Measurements from ENCODE around the gene FER.

Gene FER

DNA sequence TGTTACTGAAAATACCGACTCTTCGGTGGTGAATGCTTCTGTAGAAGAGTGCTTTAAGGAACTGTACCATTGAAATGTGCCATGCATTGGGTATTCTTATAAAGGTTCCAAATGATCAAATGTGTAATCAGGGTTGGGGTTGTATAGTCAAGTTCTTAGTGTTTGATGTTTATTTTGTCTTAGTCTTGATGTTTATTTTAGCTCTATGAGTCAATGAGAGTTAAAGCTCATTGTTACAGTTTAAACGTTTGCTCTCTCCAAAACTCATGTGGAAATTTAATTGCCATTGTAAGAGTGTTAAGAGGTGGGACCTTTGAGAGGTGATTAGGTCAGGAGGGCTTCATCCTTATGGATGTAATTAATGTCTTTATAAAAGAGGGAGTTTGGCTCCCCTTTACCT is 153.0 kb downstream of the FER start:
- Histone ChIP-seq H3K27me3 (no peaks in the 10 kb centered on the region), H3K4me3 (ENCODE audit: low read depth in 1 of 2, low read length in 1 of 2) (no peak overlapping the region), H3K9me3 (no peaks in the 10 kb centered on the region), H3K27ac (no peak overlapping the region), H3K4me1 (ENCODE audit: control insufficient read depth in 1 of 2, insufficient read depth in 1 of 2, low read depth in 1 of 2, low read length in 1 of 2) (no peaks in the 10 kb centered on the region), H3K36me3 (no peaks in the 10 kb centered on the region)
- TF ChIP-seq, protein P1, sequence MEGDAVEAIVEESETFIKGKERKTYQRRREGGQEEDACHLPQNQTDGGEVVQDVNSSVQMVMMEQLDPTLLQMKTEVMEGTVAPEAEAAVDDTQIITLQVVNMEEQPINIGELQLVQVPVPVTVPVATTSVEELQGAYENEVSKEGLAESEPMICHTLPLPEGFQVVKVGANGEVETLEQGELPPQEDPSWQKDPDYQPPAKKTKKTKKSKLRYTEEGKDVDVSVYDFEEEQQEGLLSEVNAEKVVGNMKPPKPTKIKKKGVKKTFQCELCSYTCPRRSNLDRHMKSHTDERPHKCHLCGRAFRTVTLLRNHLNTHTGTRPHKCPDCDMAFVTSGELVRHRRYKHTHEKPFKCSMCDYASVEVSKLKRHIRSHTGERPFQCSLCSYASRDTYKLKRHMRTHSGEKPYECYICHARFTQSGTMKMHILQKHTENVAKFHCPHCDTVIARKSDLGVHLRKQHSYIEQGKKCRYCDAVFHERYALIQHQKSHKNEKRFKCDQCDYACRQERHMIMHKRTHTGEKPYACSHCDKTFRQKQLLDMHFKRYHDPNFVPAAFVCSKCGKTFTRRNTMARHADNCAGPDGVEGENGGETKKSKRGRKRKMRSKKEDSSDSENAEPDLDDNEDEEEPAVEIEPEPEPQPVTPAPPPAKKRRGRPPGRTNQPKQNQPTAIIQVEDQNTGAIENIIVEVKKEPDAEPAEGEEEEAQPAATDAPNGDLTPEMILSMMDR (IDR thresholded peaks at IDR 0.05): no peak

DNA sequence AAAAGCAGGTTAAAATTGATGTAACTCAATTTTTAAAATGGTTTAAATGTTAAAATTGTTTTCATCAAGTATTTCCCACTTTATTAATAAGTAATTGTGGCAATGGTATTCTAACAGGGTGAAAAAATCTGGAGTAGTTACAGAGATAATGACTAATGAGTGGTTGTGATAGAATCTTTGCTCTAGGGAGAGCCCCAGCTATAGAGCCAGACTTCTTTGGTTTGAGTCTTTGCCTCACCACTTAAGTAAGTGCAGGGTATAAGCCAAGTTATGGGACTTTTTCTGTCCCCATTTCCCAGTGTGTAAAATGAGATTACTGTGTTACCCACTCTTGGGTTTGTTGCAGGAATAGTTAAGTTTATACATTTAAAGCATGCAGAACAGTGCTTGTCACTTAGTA is 158.1 kb downstream of the FER start:
- Histone ChIP-seq H3K36me3 (no peaks in the 10 kb centered on the region), H3K9me3 (no peaks in the 10 kb centered on the region), H3K27me3 (no peaks in the 10 kb centered on the region), H3K4me1 (ENCODE audit: control insufficient read depth in 1 of 2, insufficient read depth in 1 of 2, low read depth in 1 of 2, low read length in 1 of 2) (no peaks in the 10 kb centered on the region), H3K27ac (no peak overlapping the region), H3K4me3 (ENCODE audit: low read depth in 1 of 2, low read length in 1 of 2) (no peak overlapping the region)
- TF ChIP-seq, protein P1 (IDR thresholded peaks at IDR 0.05): no peak

DNA sequence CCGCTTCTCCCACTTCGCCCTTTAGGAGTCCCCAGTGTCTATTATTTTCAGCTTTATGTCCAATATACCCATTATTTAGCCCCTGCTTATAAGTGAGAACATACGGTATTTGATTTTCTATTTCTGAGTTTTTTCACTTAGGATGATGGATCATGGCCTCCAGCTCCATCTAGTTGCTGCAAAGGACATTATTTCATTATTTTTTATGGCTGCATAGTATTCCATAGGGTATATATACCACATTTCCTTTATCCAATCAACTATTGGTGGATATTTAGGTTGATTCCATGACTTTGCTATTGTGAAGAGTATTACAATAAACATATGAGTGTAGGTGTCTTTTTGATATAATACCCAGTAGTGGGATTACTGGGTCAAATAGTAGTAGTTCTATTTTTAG is 162.9 kb downstream of the FER start:
- Histone ChIP-seq H3K27ac (no peak overlapping the region), H3K9me3 (no peaks in the 10 kb centered on the region), H3K4me1 (ENCODE audit: control insufficient read depth in 1 of 2, insufficient read depth in 1 of 2, low read depth in 1 of 2, low read length in 1 of 2) (no peaks in the 10 kb centered on the region), H3K36me3 (no peaks in the 10 kb centered on the region), H3K27me3 (no peaks in the 10 kb centered on the region), H3K4me3 (ENCODE audit: low read depth in 1 of 2, low read length in 1 of 2) (no peak overlapping the region)
- TF ChIP-seq, protein P1 (IDR thresholded peaks at IDR 0.05): no peak

DNA sequence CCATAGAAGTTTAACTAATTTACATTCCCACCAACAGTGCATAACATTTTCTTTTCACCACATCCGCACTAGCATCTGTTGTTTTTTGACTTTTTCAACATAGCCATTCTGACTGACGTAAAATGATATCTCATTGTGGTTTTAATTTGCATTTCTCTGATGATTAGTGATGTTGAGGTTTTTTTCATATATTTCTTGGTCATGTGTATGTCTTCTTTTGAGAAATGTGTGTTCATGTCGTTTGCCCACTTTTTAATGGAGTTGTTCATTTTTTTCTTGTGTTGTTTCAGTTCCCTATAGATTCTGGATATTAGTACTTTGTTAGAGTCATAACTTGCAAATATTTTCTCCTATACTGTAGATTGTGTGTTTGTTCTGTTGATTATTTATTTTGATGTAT is 163.4 kb downstream of the FER start:
- Histone ChIP-seq H3K4me1 (ENCODE audit: control insufficient read depth in 1 of 2, insufficient read depth in 1 of 2, low read depth in 1 of 2, low read length in 1 of 2) (no peaks in the 10 kb centered on the region), H3K4me3 (ENCODE audit: low read depth in 1 of 2, low read length in 1 of 2) (no peak overlapping the region), H3K27ac (no peak overlapping the region), H3K9me3 (no peaks in the 10 kb centered on the region), H3K36me3 (no peaks in the 10 kb centered on the region), H3K27me3 (no peaks in the 10 kb centered on the region)
- TF ChIP-seq, protein P1 (IDR thresholded peaks at IDR 0.05): no peak

DNA sequence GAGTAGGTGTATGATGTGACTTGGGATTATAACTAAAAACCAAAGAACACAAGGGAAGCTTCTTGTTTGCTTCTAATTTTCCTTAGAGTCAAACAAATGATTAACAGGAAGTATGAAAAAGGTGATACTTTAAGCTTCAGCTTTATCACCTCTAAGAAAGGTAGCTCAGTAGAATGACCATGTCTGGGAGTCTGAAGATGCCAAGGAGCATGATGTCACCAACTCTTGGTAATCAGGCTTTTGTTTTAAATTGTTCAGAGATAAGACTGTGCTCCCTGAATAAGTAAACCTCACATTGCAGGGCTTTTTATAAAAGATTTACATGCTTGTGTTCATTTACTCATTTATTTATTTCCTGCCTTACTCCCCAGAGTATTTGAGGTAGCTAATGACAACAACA is 169.9 kb downstream of the FER start:
- Histone ChIP-seq H3K4me1 (ENCODE audit: control insufficient read depth in 1 of 2, insufficient read depth in 1 of 2, low read depth in 1 of 2, low read length in 1 of 2) (no peaks in the 10 kb centered on the region), H3K27ac (no peak overlapping the region), H3K9me3 (no peaks in the 10 kb centered on the region), H3K27me3 (no peaks in the 10 kb centered on the region), H3K4me3 (ENCODE audit: low read depth in 1 of 2, low read length in 1 of 2) (no peak overlapping the region), H3K36me3 (no peaks in the 10 kb centered on the region)
- TF ChIP-seq, protein P1 (IDR thresholded peaks at IDR 0.05): no peak
